Activated naive CD8-positive, alpha-beta T cell (primary cell): ENCODE measurements around the gene UFC1.
"Not testable (repeated sequence)": the region's sequence is repeated elsewhere in the genome, so short reads cannot be mapped to it uniquely, and the experiment has no call there.

Experiments used
- H3K27ac Mint-ChIP-seq: one replicate; pipeline ENCODE4 v1.8.0; 2021; ENCODE audit warnings: mixed read lengths
- H3K27me3 Mint-ChIP-seq: one replicate; pipeline ENCODE4 v1.8.0; 2021; ENCODE audit warnings: mixed read lengths
- H3K36me3 Mint-ChIP-seq: one replicate; pipeline ENCODE4 v1.8.0; 2021; ENCODE audit warnings: mixed read lengths
- H3K4me1 Mint-ChIP-seq: one replicate; pipeline ENCODE4 v1.8.0; 2021; ENCODE audit warnings: low read depth, mixed read lengths
- H3K4me3 Mint-ChIP-seq: one replicate; pipeline ENCODE4 v1.8.0; 2021; ENCODE audit warnings: mild to moderate bottlenecking, mixed read lengths
- H3K9me3 Mint-ChIP-seq: one replicate; pipeline ENCODE4 v1.8.0; 2021; ENCODE audit warnings: low read depth, mixed read lengths

UFC1 gene

DNA sequence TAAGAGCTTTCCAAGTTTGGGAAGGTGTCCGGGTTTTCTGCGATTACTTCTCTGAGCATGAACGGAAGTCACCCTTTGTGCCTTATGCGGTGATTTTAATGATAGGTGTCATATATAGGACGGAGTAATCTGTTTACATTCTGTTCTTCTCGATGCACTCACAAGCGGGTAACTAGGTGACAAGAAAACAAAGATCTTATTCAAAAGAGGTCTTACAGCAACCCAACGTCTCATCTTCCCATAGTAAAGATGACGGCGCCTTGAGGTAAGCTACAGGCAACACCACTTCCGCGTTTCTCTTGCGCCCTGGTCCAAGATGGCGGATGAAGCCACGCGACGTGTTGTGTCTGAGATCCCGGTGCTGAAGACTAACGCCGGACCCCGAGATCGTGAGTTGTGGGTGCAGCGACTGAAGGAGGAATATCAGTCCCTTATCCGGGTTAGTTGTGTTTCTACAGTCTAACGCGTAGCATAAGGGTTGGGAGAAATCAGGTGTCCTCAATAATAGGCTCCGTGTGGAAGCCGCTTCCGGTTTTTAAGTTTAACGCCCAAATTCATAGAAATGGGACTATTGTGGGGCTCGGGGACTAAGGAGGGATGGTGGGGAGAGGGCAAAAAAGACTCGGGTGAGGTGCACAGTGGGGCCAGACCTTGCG lies at the start of gene UFC1:
Gene UFC1 (plus strand): TSS at position 297 of the 656 bp plus-strand sequence. CDS start 20 bp downstream, at position 317.
- peaks cover 9% of the 10 kb centered on the region for H3K36me3 Mint-ChIP-seq
- peak within 1 kb of the TSS; percentile 100 for H3K27ac Mint-ChIP-seq
- H3K9me3 Mint-ChIP-seq, result no peaks in the 10 kb centered on the region
- peak within 1 kb of the TSS; percentile 98 for H3K4me3 Mint-ChIP-seq
- peaks cover 29% of the 10 kb centered on the region for H3K4me1 Mint-ChIP-seq
- no peaks in the 10 kb centered on the region for H3K27me3 Mint-ChIP-seq

- H3K36me3 Mint-ChIP-seq, result peaks cover 2% of the 10 kb centered on the region
Measured at GRCh38 chr1:161106431-161106830, 47.3 kb upstream of the UFC1 start.

GRCh38 chr1:161111117-161111516 lies 42.7 kb upstream of the UFC1 start:
- no peak overlapping the region for H3K27ac Mint-ChIP-seq
- no peak overlapping the region for H3K4me3 Mint-ChIP-seq
- peaks cover 53% of the 10 kb centered on the region for H3K4me1 Mint-ChIP-seq
- H3K9me3 Mint-ChIP-seq, result no peaks in the 10 kb centered on the region
- peaks cover 11% of the 10 kb centered on the region for H3K36me3 Mint-ChIP-seq
- H3K27me3 Mint-ChIP-seq, result no peaks in the 10 kb centered on the region

More at GRCh38 chr1:161106431-161106830, 47.3 kb upstream of the UFC1 start:
- Mint-ChIP-seq H3K27ac (no peak overlapping the region), H3K9me3 (no peaks in the 10 kb centered on the region), H3K4me3 (no peak overlapping the region), H3K4me1 (peaks cover 24% of the 10 kb centered on the region), H3K27me3 (no peaks in the 10 kb centered on the region)

- Mint-ChIP-seq H3K4me1 (peaks cover 54% of the 10 kb centered on the region), H3K27me3 (no peaks in the 10 kb centered on the region), H3K27ac (peak overlapping the region; percentile 7), H3K4me3 (no peak overlapping the region), H3K9me3 (no peaks in the 10 kb centered on the region), H3K36me3 (peaks cover 9% of the 10 kb centered on the region)
Measured at GRCh38 chr1:161111527-161111926, 42.3 kb upstream of the UFC1 start.

DNA sequence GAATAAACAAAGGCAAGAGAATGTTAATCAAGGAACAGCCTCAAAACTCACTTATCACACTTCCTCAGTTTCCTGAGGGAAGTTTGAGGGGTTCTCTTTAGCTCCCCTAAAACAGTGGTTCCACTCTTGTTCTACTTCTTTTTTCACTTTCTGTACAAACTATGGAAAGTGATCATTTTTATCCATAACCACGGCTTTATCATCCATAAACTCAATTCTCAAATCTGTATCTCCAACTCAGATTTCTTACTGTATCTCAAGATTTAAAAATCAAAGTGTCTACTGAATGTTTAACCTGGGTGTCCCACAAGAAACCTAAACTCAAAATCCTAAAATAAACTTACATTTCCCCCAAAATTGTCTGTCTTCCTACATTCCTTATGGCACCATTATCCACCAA lies 39.9 kb upstream of the UFC1 start:
- no peaks in the 10 kb centered on the region for H3K27me3 Mint-ChIP-seq

GRCh38 chr1:161114556-161114955 lies 39.2 kb upstream of the UFC1 start:
- Mint-ChIP-seq H3K9me3 (no peaks in the 10 kb centered on the region), H3K4me1 (peaks cover 64% of the 10 kb centered on the region), H3K27me3 (no peaks in the 10 kb centered on the region), H3K27ac (peak overlapping the region; percentile 80), H3K36me3 (peaks cover 12% of the 10 kb centered on the region), H3K4me3 (peak overlapping the region; percentile 98)

More for the DNA sequence above, 39.9 kb upstream of the UFC1 start:
- peak overlapping the region; percentile 69 for H3K4me3 Mint-ChIP-seq
- H3K27ac Mint-ChIP-seq, result peak overlapping the region; percentile 80
- H3K9me3 Mint-ChIP-seq, result no peaks in the 10 kb centered on the region
- H3K36me3 Mint-ChIP-seq, result peaks cover 12% of the 10 kb centered on the region
- H3K4me1 Mint-ChIP-seq, result peaks cover 60% of the 10 kb centered on the region

DNA sequence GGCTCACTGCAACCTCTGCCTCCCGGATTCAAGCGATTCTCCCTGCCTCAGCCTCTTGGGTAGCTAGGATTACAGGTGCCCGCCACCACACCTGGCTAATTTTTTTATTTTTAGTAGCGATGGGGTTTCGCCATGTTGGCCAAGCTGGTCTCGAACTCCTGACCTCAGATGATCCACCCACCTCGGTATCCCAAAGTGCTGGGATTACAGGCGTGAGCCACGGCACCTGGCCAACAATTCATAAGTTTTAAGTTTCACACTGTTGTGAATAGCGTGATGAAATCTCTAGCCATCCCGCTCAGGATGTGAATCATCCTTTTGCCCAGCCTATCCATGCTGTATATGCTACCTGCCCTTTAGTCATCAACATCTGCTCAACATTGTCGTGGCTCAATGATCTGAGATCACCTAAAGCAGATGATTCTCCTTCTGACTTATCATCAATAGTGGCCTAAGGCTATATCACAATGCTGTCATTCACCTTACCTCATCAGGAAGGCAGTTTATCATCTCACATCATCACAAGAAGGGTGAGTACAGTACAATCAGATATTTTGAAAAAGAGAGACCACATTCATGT lies 38.6 kb upstream of the UFC1 start:
- Mint-ChIP-seq H3K9me3 (no peaks in the 10 kb centered on the region), H3K4me3 (peak overlapping the region; percentile 98), H3K4me1 (peaks cover 71% of the 10 kb centered on the region), H3K36me3 (peaks cover 12% of the 10 kb centered on the region), H3K27ac (peak overlapping the region; percentile 41), H3K27me3 (no peaks in the 10 kb centered on the region)

DNA sequence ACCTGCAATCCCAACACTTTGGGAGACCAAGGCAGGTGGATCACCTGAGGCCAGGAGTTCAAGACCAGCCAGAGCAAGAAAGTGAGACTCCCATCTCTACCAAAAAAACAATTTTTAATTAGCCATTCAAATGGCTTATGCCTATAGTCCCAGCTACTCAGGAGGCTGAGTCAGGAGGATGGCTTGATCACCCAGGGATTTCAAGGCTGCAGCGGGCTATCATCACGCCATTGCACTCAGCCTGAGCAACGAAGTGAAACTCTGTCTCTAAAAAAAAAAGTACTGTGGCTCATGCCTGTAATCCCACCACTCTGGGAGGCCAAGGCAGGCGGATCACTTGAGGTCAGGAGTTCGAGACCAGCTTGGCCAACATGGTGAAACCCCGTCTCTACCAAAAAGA lies 37.8 kb upstream of the UFC1 start:
- Mint-ChIP-seq H3K36me3 (peaks cover 13% of the 10 kb centered on the region), H3K4me3 (peak overlapping the region; percentile 98), H3K4me1 (peaks cover 74% of the 10 kb centered on the region), H3K27ac (peak overlapping the region; percentile 98)
- not testable (repeated sequence) for H3K9me3 Mint-ChIP-seq, H3K27me3 Mint-ChIP-seq

GRCh38 chr1:161117759-161118581 lies 35.8 kb upstream of the UFC1 start, which contains the start of the genes NIT1 and PFDN2:
Gene NIT1 (plus strand): TSS chr1:161118105. CDS start chr1:161118177, 72 bp downstream.
Gene PFDN2 (minus strand): TSS chr1:161118037. CDS start chr1:161118026, 11 bp downstream.
- Mint-ChIP-seq H3K27me3 (no peaks in the 10 kb centered on the region), H3K4me3 (peak within 1 kb of the TSS; percentile 98), H3K27ac (peak within 1 kb of the TSS; percentile 98), H3K4me1 (peaks cover 68% of the 10 kb centered on the region), H3K36me3 (peaks cover 14% of the 10 kb centered on the region), H3K9me3 (no peaks in the 10 kb centered on the region)

- H3K9me3 Mint-ChIP-seq, result no peaks in the 10 kb centered on the region
- H3K4me3 Mint-ChIP-seq, result peak overlapping the region; percentile 98
- H3K27ac Mint-ChIP-seq, result peak overlapping the region; percentile 98
- peaks cover 55% of the 10 kb centered on the region for H3K4me1 Mint-ChIP-seq
- peaks cover 9% of the 10 kb centered on the region for H3K36me3 Mint-ChIP-seq
- H3K27me3 Mint-ChIP-seq, result no peaks in the 10 kb centered on the region
Measured at GRCh38 chr1:161119092-161119903, 34.5 kb upstream of the UFC1 start.

DNA sequence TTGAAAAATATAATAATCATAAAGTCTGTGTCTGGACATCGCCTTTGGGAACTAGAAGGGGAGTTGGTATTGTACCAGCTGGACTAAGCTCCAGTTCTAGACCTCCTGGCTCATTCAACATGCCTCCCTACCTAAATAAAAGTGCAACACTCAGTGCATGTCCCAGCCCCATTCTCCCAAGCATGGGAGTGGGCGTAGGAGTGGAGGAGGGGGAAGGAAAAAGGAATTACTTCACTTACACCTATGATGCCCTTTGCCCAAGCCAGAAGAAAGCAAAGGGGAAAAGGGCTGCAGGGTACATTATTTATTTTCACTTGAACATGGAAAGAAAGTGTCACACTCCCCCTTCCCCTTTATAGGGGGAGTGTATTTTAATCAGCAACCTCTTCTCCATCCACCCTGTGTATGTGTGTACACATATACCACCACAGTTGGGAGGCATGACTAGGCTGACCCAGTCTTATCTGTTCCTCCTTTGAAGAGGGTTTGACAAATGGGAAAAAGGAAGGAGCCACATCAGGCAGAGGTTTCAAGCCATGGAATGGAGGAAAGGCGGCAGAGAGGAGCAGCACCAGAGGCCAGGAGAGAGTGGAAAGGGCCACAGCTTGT lies 32.6 kb upstream of the UFC1 start:
- Mint-ChIP-seq H3K4me1 (peaks cover 42% of the 10 kb centered on the region), H3K36me3 (peaks cover 9% of the 10 kb centered on the region), H3K9me3 (no peaks in the 10 kb centered on the region), H3K27ac (peak overlapping the region; percentile 81), H3K4me3 (no peak overlapping the region), H3K27me3 (no peaks in the 10 kb centered on the region)

DNA sequence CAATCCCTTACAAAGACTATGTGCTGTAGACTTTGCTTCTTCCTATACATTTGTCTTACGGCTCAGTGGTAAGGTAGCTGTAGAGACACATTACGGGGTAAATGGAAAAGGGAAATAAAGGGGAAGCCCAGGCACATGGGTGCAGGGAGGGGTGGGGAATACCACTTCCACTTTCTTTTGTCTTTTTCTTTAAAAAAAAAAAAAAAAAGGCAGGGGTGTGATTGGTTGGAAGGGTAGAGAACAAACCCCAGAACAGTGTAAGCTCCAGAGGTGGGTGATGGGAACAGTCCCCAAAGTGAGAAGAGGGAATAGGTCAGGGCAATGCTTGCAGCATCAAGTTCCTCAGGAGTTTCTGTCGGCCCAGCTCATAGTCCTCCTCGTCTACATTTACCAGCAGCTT lies 31.9 kb upstream of the UFC1 start:
- H3K4me1 Mint-ChIP-seq, result peaks cover 42% of the 10 kb centered on the region
- peak overlapping the region; percentile 81 for H3K27ac Mint-ChIP-seq
- H3K4me3 Mint-ChIP-seq, result no peak overlapping the region
- no peaks in the 10 kb centered on the region for H3K27me3 Mint-ChIP-seq
- peaks cover 13% of the 10 kb centered on the region for H3K36me3 Mint-ChIP-seq
- no peaks in the 10 kb centered on the region for H3K9me3 Mint-ChIP-seq

- Mint-ChIP-seq H3K27me3 (no peaks in the 10 kb centered on the region), H3K4me3 (no peak overlapping the region), H3K9me3 (no peaks in the 10 kb centered on the region), H3K27ac (peak overlapping the region; percentile 64), H3K4me1 (peaks cover 49% of the 10 kb centered on the region), H3K36me3 (peaks cover 11% of the 10 kb centered on the region)
Measured at GRCh38 chr1:161122967-161123366, 30.8 kb upstream of the UFC1 start.

- H3K9me3 Mint-ChIP-seq, result no peaks in the 10 kb centered on the region
- H3K27me3 Mint-ChIP-seq, result no peaks in the 10 kb centered on the region
- H3K27ac Mint-ChIP-seq, result peak overlapping the region; percentile 86
- H3K4me1 Mint-ChIP-seq, result peaks cover 58% of the 10 kb centered on the region
- H3K4me3 Mint-ChIP-seq, result no peak overlapping the region
- H3K36me3 Mint-ChIP-seq, result peaks cover 13% of the 10 kb centered on the region
Measured at GRCh38 chr1:161127649-161128048, 26.1 kb upstream of the UFC1 start.
